GM23248 (cell line): ENCODE measurements around the gene RAB25. TPM values are rescaled to one million over a fixed set of nuclear protein-coding genes. Genes with fewer than 3 reads are reported as not detected.

Experiments
- DNase-seq: peaks from one replicate; pipeline ENCODE4 v3.0.0-alpha.2; 2015
- H2AFZ ChIP-seq: fragments of 200-600 bp; sonication (generic); 2 replicates; pipeline ENCODE4 v1.6.1; 2016; ENCODE audit warnings: antibody characterized with exemption
- H3F3A ChIP-seq: fragments of 200-600 bp; sonication (generic); 2 replicates; pipeline ENCODE4 v1.6.1; 2016; ENCODE audit warnings: mild to moderate bottlenecking, antibody characterized with exemption, mixed run types; ENCODE audit not compliant: insufficient read depth
- H3K27ac ChIP-seq: fragments of 200-600 bp; sonication (generic); 2 replicates; pipeline ENCODE4 v1.5.1; 2016; ENCODE audit warnings: mild to moderate bottlenecking
- H3K27me3 ChIP-seq: fragments of 200-600 bp; sonication (generic); replicated peaks from 2 replicates; pipeline ENCODE4 v1.6.1; 2016; ENCODE audit warnings: mild to moderate bottlenecking; ENCODE audit not compliant: insufficient read depth
- H3K36me3 ChIP-seq: fragments of 200-600 bp; sonication (generic); 2 replicates; pipeline ENCODE4 v1.6.1; 2016; ENCODE audit warnings: low read depth, mild to moderate bottlenecking
- H3K4me1 ChIP-seq: fragments of 200-600 bp; sonication (generic); 2 replicates; pipeline ENCODE4 v1.6.1; 2016; ENCODE audit warnings: mild to moderate bottlenecking; ENCODE audit not compliant: insufficient read depth
- H3K4me2 ChIP-seq: fragments of 200-600 bp; sonication (generic); one replicate; pipeline ENCODE4 v1.6.1; 2016; ENCODE audit warnings: mild to moderate bottlenecking; ENCODE audit not compliant: unreplicated experiment
- H3K4me3 ChIP-seq: fragments of 200-600 bp; sonication (generic); 2 replicates; pipeline ENCODE4 v1.5.1; 2016; ENCODE audit warnings: mild to moderate bottlenecking
- H3K79me2 ChIP-seq: fragments of 200-600 bp; sonication (generic); 2 replicates; pipeline ENCODE4 v1.6.1; 2016; ENCODE audit warnings: mild to moderate bottlenecking; ENCODE audit not compliant: insufficient read depth
- H3K9ac ChIP-seq: fragments of 200-600 bp; sonication (generic); 2 replicates; pipeline ENCODE4 v1.6.1; 2016; ENCODE audit warnings: mild to moderate bottlenecking
- H3K9me2 ChIP-seq: fragments of 200-600 bp; sonication (generic); 2 replicates; pipeline ENCODE4 v1.6.1; 2016; ENCODE audit warnings: mixed run types, mild to moderate bottlenecking, moderate library complexity; ENCODE audit not compliant: insufficient read depth
- H3K9me3 ChIP-seq: fragments of 200-600 bp; sonication (generic); one replicate; pipeline ENCODE4 v1.6.1; 2017; ENCODE audit warnings: low read depth
- H4K20me1 ChIP-seq: fragments of 200-600 bp; sonication (generic); 2 replicates; pipeline ENCODE4 v1.6.0; 2016; ENCODE audit not compliant: insufficient read depth
- EZH2 ChIP-seq: fragments of 200-600 bp; sonication (generic); IDR thresholded peaks from 2 replicates; pipeline ENCODE4 v1.6.1; 2018; ENCODE audit warnings: antibody characterized with exemption, mild to moderate bottlenecking; ENCODE audit not compliant: insufficient read depth, poor library complexity, severe bottlenecking
- EZH2phosphoT487 ChIP-seq: fragments of 200-600 bp; sonication (generic); IDR thresholded peaks from 2 replicates; pipeline ENCODE4 v1.6.1; 2018; ENCODE audit warnings: antibody characterized with exemption, moderate library complexity, mild to moderate bottlenecking, low read depth; ENCODE audit not compliant: insufficient read depth
- WGBS, 2 experiments: methylation state at CpG; one replicate each; pipeline ENCODE4 v1.1.6; 2015 to 2017; ENCODE audit warnings: low lambda C conversion rate in 2 of 2, low coverage in 1 of 2; ENCODE audit errors: missing lambda C conversion rate in 2 of 2; 5-methylcytosine and 5-hydroxymethylcytosine counted together
- in situ Hi-C: fragments of 300-500 bp; cut with MboI; formaldehyde crosslinking; loops from 2 replicates; pipeline ENCODE4 v1.15.0; 2020
- polyA plus RNA-seq: library from polyadenylated mRNA; unstranded; fragments of >200 nt; fragmentation: Nextera tagmentation; extraction: Ambion mirVana; gene quantifications from 2 replicates; pipeline ENCODE4 v1.2.1, GENCODE V29; 2016
- total RNA-seq: library from RNA; depleted of rRNA; stranded (reverse); fragments of >200 nt; shearing (Covaris generic); gene quantifications from 2 replicates; pipeline ENCODE4 v1.2.3, GENCODE V29; 2014

RAB25 gene
- total and polyA plus RNA-seq, 2 experiments from 2014 or later, result not detected

DNA sequence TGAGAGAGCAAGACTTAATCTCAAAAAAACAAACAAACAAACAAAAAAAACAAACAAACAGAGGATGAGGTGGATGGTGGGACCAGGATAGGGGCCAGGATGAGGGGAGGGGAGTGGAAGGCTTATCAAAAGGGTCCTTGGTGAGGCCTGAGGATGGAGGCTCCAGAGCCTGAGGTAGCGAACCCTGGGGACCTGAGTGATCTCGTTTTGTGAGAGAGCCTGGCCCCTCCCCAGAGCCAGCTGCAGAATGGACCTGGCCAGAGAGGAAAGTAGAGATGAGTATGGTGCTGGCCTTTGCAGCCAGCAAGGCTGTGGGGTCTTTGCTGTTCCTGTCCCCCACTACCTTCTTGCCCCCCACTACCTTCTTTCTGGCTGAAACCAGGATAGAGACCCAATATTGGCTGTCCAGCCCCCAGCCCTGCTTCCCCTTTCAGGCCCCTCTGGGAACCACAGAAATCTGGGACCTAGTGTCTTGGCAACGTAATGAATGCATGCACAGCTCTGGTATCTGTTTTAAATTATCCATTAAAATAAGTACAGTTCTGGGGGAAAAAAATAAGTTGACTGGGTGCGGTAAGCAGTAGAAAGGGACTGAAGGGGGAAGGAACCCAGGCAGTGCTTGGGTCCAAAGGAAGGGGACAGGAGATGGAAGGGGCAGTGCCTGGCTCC is 52.5 kb downstream of the RAB25 start:
- Histone ChIP-seq H3K9me2 (no peaks in the 10 kb centered on the region), H3K36me3 (peaks cover 11% of the 10 kb centered on the region; the same call in 1 of the 2 replicates), H3F3A (peaks cover 33% of the 10 kb centered on the region), H4K20me1 (peaks cover 5% of the 10 kb centered on the region; the same call in 1 of the 2 replicates), H3K4me1 (peaks cover 17% of the 10 kb centered on the region), H3K27me3 (no peaks in the 10 kb centered on the region), H3K27ac (peak overlapping the region; percentile 100), H3K9me3 (no peaks in the 10 kb centered on the region), H3K9ac (peak overlapping the region; percentile 100), H3K79me2 (peaks cover 46% of the 10 kb centered on the region), H3K4me2 (peak overlapping the region; percentile 78), H3K4me3 (peak overlapping the region; percentile 100), H2AFZ (no peak overlapping the region)
- DNase-seq, result peak; percentile 80
- in situ Hi-C loops, result no loop called here
- WGBS, 2 experiments, result 24 to 25% methylated on average over 4 of the region's 4 CpGs
- TF ChIP-seq EZH2phosphoT487, result no peak
- TF ChIP-seq EZH2, result no peak

DNA sequence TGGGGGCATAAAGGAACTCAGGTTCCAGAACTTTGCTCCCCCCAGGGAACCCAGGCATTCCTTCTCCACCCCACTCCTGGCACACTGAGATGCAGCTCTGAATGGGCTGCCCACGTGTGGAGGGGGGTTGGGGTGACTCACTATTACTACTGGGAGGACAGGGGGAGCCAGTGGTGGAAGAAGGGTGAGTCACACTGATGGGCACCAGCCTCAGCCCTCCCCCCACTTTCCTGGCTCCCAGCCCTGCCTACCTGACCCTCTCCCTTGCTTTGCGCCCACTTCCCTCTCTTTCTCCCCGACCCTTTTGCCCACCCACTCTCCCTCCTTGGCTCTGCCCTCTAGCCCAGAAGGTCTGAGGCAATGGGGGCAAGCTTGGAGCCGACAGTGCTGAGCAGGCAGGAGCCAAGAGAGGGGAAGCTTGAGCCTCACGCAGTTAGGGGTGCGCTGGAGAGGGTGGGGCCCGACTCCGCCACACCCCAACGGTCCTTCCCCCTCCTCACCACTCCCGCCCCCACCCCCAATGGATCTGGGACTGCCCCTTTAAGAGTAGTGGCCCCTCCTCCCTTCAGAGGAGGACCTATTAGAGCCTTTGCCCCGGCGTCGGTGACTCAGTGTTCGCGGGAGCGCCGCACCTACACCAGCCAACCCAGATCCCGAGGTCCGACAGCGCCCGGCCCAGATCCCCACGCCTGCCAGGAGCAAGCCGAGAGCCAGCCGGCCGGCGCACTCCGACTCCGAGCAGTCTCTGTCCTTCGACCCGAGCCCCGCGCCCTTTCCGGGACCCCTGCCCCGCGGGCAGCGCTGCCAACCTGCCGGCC is 53.4 kb downstream of the RAB25 start, which contains the start of gene LMNA:
Gene LMNA, plus strand, starts transcription at position 611 of the 818 bp plus-strand sequence. CDS start 208 bp downstream, outside the sequence.
- H3K4me1 ChIP-seq, result peaks cover 21% of the 10 kb centered on the region
- H3F3A ChIP-seq, result peaks cover 42% of the 10 kb centered on the region
- no peak for TF ChIP-seq EZH2
- TF ChIP-seq EZH2phosphoT487, result no peak
- peak within 1 kb of the TSS; percentile 98 for H3K4me2 ChIP-seq
- H4K20me1 ChIP-seq, result peaks cover 9% of the 10 kb centered on the region; the same call in 1 of the 2 replicates
- no peaks in the 10 kb centered on the region for H3K9me3 ChIP-seq
- no peaks in the 10 kb centered on the region for H3K9me2 ChIP-seq
- H3K27me3 ChIP-seq, result no peaks in the 10 kb centered on the region
- peak within 1 kb of the TSS; percentile 100 for H3K4me3 ChIP-seq
- 1% methylated on average over 30 to 37 of the region's 37 CpGs for WGBS, 2 experiments
- peak within 1 kb of the TSS; percentile 100 for H3K27ac ChIP-seq
- H3K36me3 ChIP-seq, result peaks cover 14% of the 10 kb centered on the region; the same call in 1 of the 2 replicates
- in situ Hi-C loops, result no loop called here
- no peak within 1 kb of the TSS for H2AFZ ChIP-seq
- H3K79me2 ChIP-seq, result peaks cover 55% of the 10 kb centered on the region
- H3K9ac ChIP-seq, result peak within 1 kb of the TSS; percentile 100
- peak; percentile 98 for DNase-seq

DNA sequence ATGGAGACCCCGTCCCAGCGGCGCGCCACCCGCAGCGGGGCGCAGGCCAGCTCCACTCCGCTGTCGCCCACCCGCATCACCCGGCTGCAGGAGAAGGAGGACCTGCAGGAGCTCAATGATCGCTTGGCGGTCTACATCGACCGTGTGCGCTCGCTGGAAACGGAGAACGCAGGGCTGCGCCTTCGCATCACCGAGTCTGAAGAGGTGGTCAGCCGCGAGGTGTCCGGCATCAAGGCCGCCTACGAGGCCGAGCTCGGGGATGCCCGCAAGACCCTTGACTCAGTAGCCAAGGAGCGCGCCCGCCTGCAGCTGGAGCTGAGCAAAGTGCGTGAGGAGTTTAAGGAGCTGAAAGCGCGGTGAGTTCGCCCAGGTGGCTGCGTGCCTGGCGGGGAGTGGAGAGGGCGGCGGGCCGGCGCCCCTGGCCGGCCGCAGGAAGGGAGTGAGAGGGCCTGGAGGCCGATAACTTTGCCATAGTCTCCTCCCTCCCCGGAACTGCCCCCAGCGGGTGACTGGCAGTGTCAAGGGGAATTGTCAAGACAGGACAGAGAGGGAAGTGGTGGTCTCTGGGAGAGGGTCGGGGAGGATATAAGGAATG is 54.1 kb downstream of the RAB25 start:
- in situ Hi-C loops, result no loop called here
- peak overlapping the region; percentile 100 for H3K4me3 ChIP-seq
- H3K27ac ChIP-seq, result peak overlapping the region; percentile 100
- H3K4me1 ChIP-seq, result peaks cover 25% of the 10 kb centered on the region
- peak overlapping the region; percentile 98 for H3K4me2 ChIP-seq
- H3K79me2 ChIP-seq, result peaks cover 62% of the 10 kb centered on the region
- H3K36me3 ChIP-seq, result peaks cover 14% of the 10 kb centered on the region; the same call in 1 of the 2 replicates
- H2AFZ ChIP-seq, result no peak overlapping the region
- H3K9me2 ChIP-seq, result no peaks in the 10 kb centered on the region
- peaks cover 47% of the 10 kb centered on the region for H3F3A ChIP-seq
- H3K9me3 ChIP-seq, result no peaks in the 10 kb centered on the region
- peaks cover 9% of the 10 kb centered on the region; the same call in 1 of the 2 replicates for H4K20me1 ChIP-seq
- TF ChIP-seq EZH2, result no peak
- no peak for TF ChIP-seq EZH2phosphoT487
- peak overlapping the region; percentile 100 for H3K9ac ChIP-seq
- WGBS, 2 experiments, result 1% methylated on average over 49 of the region's 49 CpGs
- H3K27me3 ChIP-seq, result no peaks in the 10 kb centered on the region
- DNase-seq, result peak; percentile 54
